GM21717 (cell line): Measurements from ENCODE around the gene RAMP2.

Experiments used
- ATAC-seq: cut with Tn5 transposase; IDR thresholded peaks from one replicate; pipeline ENCODE4 v1.9.1; 2021; ENCODE audit warnings: mild to moderate bottlenecking, moderate library complexity; ENCODE audit not compliant: unreplicated experiment

The RAMP2 gene

DNA sequence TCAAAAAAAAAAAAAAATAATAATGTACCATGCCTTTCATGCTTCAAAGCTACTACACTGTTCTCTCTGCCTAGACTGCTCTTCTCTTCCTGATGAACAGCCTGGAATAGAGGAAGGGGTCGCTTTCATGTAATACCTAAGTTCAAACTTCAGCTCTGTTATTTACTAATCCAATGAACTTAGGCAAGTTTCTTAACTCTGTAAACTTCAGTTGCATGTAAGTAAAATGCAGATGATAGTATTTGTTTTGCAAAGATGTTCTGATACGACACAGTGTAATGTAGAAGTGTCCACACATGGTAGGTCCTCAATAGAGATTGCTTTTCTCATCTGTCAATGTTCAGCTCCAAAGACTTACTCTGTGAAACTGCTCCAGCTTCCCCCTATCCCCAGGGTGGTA lies 30.9 kb downstream of the RAMP2 start:
- ATAC-seq = no peak

- no peak for ATAC-seq
These were observed 31.5 kb downstream of the RAMP2 start for GRCh38 chr17:42792545-42792944.

DNA sequence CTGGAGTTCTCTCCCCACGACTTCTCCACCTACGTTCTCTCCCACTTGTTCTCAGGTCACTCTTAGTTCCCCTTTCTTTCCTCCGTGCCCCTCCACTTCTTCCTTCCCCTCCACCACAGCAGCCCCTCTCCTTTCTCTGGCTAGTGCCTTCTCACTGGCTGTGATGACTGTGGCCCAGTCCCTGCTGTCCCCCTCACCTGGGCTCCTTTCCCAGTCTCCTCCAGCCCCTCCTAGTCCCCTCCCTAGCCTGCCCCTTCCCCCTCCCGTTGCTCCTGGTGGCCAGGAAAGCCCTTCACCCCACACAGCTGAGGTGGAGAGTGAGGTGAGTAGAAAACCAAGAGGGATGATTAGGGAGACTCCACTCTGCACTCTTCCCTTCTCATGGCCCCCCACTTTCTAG lies 34.0 kb downstream of the RAMP2 start:
- ATAC-seq = no peak

- no peak for ATAC-seq
These were observed 34.4 kb downstream of the RAMP2 start for GRCh38 chr17:42795465-42795864.

DNA sequence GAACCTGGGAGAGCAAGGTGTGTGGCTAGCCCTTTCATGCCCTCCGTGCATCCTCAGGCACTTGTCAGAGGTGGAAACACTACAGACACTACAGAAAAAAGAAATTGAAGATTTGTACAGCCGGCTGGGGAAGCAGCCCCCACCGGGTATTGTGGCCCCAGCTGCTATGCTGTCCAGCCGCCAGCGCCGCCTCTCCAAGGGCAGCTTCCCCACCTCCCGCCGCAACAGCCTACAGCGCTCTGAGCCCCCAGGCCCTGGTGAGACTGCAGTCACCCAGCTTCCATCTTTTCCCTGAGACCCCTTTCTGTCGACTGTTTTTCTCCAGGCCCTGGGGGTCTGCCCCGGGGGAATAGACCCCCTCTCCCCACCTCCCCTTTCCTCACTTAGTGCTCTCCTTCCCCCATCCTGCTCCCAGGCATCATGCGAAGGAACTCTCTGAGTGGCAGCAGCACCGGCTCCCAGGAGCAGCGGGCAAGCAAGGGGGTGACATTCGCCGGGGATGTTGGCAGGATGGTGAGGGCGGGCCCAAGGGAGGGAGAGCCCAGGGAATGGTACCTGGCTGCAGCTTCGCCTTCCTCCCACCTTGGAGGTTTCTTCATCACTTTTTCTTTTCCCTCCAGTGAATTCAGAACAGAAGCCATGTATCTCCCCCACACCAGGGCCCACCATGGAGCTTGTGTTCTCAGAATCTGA lies 35.2 kb downstream of the RAMP2 start:
- ATAC-seq = no peak

DNA sequence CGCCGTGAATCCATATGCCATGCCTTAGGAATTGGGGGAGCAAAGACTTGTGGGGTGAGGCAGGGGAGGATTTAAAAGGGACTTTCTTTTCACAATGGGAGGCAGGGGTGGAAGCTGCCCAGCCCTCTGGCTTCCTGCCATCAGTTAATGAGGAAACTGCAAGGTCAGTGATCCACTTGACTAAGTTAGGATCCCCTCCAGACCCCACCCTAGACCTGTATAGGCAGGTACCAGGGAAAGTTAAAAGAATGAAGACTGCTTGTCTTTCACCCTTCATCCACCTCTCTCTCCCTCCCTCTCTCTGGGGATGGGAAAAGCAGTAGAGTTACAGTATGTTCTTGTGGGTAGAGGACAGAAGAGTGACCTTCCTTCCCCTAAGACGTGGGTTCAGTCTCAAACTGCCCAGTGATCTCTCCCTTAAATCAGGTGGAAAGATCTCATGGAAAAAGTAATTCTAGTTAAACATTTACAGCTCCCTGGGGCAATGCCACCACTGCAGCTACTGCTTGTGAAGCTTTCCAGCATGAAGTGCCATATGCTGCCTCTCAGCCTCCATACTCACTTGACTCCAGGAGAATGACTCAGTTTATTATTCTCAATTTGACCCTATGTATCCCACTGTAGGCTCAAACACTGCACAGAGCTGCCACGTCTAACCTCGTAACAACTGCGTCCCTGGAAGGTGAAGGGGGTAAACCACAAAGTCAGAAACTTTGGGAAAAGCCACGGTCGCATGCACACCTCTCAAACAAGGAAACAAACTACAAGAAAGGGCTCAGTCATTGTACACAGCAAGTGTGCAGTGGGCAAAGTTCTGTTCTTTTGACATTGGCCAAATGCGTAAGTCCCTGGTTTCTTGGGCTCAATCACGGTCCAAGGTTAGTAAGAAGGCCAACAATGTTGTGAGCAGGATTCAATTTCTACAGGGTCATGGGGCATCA lies 36.3 kb downstream of the RAMP2 start:
- ATAC-seq = no peak

GRCh38 chr17:42798011-42798382 lies 37.0 kb downstream of the RAMP2 start:
- ATAC-seq = no peak

GRCh38 chr17:42798383-42799380 lies 37.7 kb downstream of the RAMP2 start, which contains the start of the genes CNTD1 and COA3:
Gene CNTD1 (plus strand): TSS chr17:42798861. CDS start chr17:42799068, 207 bp downstream.
Gene COA3 (minus strand): TSS chr17:42798704. CDS start chr17:42798681, 23 bp downstream.
- ATAC-seq = peak; percentile 61

GRCh38 chr17:42803074-42803883 lies 42.3 kb downstream of the RAMP2 start:
- no peak for ATAC-seq

DNA sequence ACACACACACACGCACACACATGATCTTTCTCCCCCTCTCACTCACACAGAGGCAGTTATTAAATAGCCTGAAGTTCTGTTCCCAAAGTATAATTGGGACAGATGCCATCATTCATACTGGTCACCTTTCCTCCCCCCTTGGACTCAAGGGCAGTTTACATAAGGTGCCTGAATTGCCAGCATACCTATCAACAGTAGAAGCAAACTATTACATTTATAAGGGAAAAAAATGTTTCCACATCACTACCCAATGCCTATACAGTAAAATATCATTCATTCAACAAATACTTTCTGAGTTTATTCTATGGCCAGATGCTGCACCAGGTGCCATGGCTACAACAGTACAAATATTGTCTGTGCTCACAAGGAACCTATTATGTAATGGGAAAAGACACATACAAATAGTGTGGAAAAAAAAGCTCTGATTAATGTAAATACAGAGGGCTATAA lies 43.9 kb downstream of the RAMP2 start:
- ATAC-seq = no peak

DNA sequence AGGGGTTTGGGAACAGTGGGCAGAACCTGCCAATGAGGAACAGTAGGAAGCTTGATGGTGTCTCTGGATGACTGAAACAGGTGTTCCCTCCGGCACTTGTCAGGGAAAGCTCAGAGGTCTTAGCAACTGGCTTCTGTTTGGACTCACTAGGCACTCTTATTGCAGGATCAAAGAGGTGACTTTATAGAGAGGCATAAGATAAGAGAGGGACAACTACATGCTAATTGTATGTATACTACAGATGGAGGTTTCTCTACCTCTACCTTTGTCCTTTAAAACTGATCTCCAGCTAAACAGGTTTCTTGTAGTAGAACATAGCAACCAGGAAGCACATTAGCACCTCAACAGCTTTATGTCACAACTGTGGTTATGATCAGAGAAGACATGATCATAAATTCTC lies 45.2 kb downstream of the RAMP2 start:
- no peak for ATAC-seq

GRCh38 chr17:42809250-42809649 lies 48.2 kb downstream of the RAMP2 start:
- no peak for ATAC-seq
